ENCODE data around the gene LPCAT4. TPM values are rescaled to one million over a fixed set of nuclear protein-coding genes. Genes with fewer than 3 reads are reported as not detected.
A peak's percentile ranks its signal among the peaks of the same experiment; 100 is the strongest.

The LPCAT4 gene
- total and polyA plus RNA-seq, 9 of the 15 experiments (the other 6 are each of a cell fraction or from before 2014, with no cell fraction given), result 7.3 to 34.3 (median 14.4) TPM

DNA sequence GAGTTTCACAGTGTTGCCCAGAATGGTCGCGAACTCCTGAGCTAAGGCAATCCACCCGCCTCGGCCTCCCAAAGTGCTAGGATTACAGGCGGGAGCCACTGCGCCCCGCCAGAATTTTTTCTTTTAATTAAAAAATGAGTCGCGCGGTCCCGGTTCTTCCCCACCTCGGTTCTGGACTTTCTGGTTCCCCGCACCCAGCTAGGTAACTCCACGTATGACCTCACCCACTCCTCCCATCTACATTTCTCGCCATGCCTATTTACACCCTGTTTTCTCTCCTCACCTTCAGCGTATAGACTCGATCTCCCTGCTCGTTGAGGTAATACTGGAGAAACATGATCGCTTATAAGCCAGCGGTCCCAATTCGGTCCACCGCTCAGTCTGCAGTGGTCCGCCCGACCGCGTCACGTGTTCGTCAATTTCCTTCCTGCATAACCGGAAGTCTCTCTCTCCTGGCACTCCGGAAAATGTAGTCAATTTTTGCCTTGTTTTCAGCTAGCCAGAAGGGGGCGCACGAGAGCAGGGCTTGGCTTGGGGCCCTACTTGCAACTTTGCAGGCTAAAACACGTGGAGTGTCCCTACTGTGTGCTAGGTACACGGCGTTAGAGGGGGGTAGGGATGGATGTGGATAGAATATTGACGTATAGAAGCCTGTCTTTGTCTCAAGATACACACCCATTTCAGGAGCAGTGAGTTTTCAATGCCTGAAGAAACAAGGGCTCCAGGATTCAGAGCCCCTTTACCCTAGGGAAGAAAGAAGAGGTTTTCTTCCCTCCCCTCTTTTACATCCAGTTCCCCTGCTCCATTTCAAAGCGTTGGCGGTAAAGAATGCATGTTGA, 24.0 kb downstream of the LPCAT4 start, which contains the start of the genes NOP10 and NUTM1 (continued):
- TF ChIP-seq CTCF (IDR thresholded peaks at IDR 0.05 in 2 of 3, conservative IDR thresholded peaks at IDR 0.05 in 1 of 3; ENCODE audit: insufficient read depth in 2 of 3, low read depth in 1 of 3, low read length in 3 of 3) (peak; percentile 90 to 99 (median 97)), ZNF699 (CRISPR knock-in tag; IDR thresholded peaks at IDR 0.05; ENCODE audit: insufficient replicate concordance) (no peak), FOXK1 (CRISPR knock-in tag; IDR thresholded peaks at IDR 0.05; ENCODE audit: borderline replicate concordance) (peak; percentile 67; the same call in 1 of the 2 replicates), ELK3 (CRISPR knock-in tag; IDR thresholded peaks at IDR 0.05) (no peak), POLR2A (conservative IDR thresholded peaks at IDR 0.05) (peak; percentile 98), ZEB2 (IDR thresholded peaks at IDR 0.05) (peak; percentile 65), ZNF140 (CRISPR knock-in tag; IDR thresholded peaks at IDR 0.05) (no peak), SRSF9 (IDR thresholded peaks at IDR 0.05; ENCODE audit: borderline replicate concordance, low read depth, low read length) (no peak), HOMEZ (CRISPR knock-in tag; IDR thresholded peaks at IDR 0.05) (no peak), MLX (CRISPR knock-in tag; conservative IDR thresholded peaks at IDR 0.05) (no peak; a peak in 1 of 4 replicates), ARID4B (CRISPR knock-in tag; IDR thresholded peaks at IDR 0.05) (peak; percentile 55; the same call in 1 of the 2 replicates), ELF2 (CRISPR knock-in tag; IDR thresholded peaks at IDR 0.05) (peak; percentile 85), MXD1 (CRISPR knock-in tag; IDR thresholded peaks at IDR 0.05; ENCODE audit: borderline replicate concordance, poor library complexity, severe bottlenecking) (no peak)
- TF ChIP-seq, protein P1, sequence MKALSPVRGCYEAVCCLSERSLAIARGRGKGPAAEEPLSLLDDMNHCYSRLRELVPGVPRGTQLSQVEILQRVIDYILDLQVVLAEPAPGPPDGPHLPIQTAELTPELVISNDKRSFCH (CRISPR knock-in tag; IDR thresholded peaks at IDR 0.05), result no peak
- TF ChIP-seq, protein P1 (tag; IDR thresholded peaks at IDR 0.05), result peak; percentile 47; the same call in 1 of the 2 replicates

Data from K562 (cell line).